Lung (tissue), 12 donors: ENCODE results near the gene STXBP3. TPM values are rescaled to one million over a fixed set of nuclear protein-coding genes. Genes with fewer than 3 reads are reported as not detected.

Source experiments
- ATAC-seq: fragments of 200-7000 bp; cut with Tn5 transposase; one replicate; pipeline ENCODE4 v1.9.1; 2020; ENCODE audit warnings: moderate number of reproducible peaks; ENCODE audit not compliant: insufficient read depth, low FRiP score
- DNase-seq, 3 donors: peaks; one replicate each; pipeline ENCODE4 v3.0.0-alpha.2; 2013 to 2017
- H3K27ac ChIP-seq, 2 donors: one replicate each; pipeline ENCODE4 v1.5.1; 2013; ENCODE audit warnings: mild to moderate bottlenecking in 2 of 2, moderate library complexity in 2 of 2, control low read depth in 1 of 2, inconsistent platforms in 1 of 2, low read depth in 1 of 2, low read length in 1 of 2
- H3K27me3 ChIP-seq, 3 donors: one replicate each; pipeline ENCODE4 v1.5.1; 2013; ENCODE audit warnings: low read length in 2 of 3; ENCODE audit not compliant: control insufficient read depth in 3 of 3, insufficient read depth in 3 of 3
- H3K36me3 ChIP-seq, 4 donors: one replicate each; pipeline ENCODE4 v1.5.1; 2013; ENCODE audit warnings: low read length in 4 of 4, mild to moderate bottlenecking in 1 of 4, moderate library complexity in 1 of 4; ENCODE audit not compliant: control insufficient read depth in 4 of 4, insufficient read depth in 4 of 4
- H3K4me1 ChIP-seq, 5 donors: one replicate each; pipeline ENCODE4 v1.5.1; 2013; ENCODE audit warnings: low read length in 5 of 5, mild to moderate bottlenecking in 2 of 5, moderate library complexity in 1 of 5; ENCODE audit not compliant: control insufficient read depth in 5 of 5, insufficient read depth in 5 of 5
- H3K4me3 ChIP-seq: one replicate; pipeline ENCODE4 v1.5.1; 2013; ENCODE audit warnings: mild to moderate bottlenecking, control low read depth, moderate library complexity
- H3K9ac ChIP-seq, 2 donors: one replicate each; pipeline ENCODE4 v1.5.1; 2013; ENCODE audit warnings: low read length in 2 of 2, control low read depth in 1 of 2; ENCODE audit not compliant: insufficient read depth in 1 of 2
- H3K9me3 ChIP-seq, 4 donors: one replicate each; pipeline ENCODE4 v1.5.1; 2013; ENCODE audit warnings: low read length in 3 of 4, mild to moderate bottlenecking in 1 of 4, moderate library complexity in 1 of 4; ENCODE audit not compliant: control insufficient read depth in 4 of 4, insufficient read depth in 3 of 4
- WGBS, 2 donors: extraction: QIAGEN DNeasy Blood & Tissue Kit; methylation state at CpG; one replicate each; pipeline ENCODE4 v1.1.7; 2013; 5-methylcytosine and 5-hydroxymethylcytosine counted together
- polyA plus RNA-seq, 2 donors: library from polyadenylated mRNA; stranded (reverse); fragments of 200-250 nt; gene quantifications; one replicate each; pipeline ENCODE4 v1.2.1, GENCODE V29; 2013
- total RNA-seq, 2 donors: library from RNA; depleted of rRNA in 1 of 2; stranded (reverse); fragments of >200 nt in 1 of 2; gene quantifications; one replicate each; pipeline ENCODE4 v1.2.1, GENCODE V29; 2014 to 2021
- TF ChIP-seq, protein P1 (sequence below): IDR thresholded peaks from 2 replicates; pipeline ENCODE4 v1.5.1; 2012; ENCODE audit warnings: mild to moderate bottlenecking; ENCODE audit errors: control extremely low read depth, extremely low read depth
- donor health status: control.
- donor health status: control.
- donor health status: Bipolar disorder and iron deficiency.
- donor health status: healthy.
- donor health status: DM: yes; HTN: yes; CAD: no.

Gene STXBP3
- total and polyA plus RNA-seq, 4 donors = 33.6 to 83.6 (median 40.0) TPM

DNA sequence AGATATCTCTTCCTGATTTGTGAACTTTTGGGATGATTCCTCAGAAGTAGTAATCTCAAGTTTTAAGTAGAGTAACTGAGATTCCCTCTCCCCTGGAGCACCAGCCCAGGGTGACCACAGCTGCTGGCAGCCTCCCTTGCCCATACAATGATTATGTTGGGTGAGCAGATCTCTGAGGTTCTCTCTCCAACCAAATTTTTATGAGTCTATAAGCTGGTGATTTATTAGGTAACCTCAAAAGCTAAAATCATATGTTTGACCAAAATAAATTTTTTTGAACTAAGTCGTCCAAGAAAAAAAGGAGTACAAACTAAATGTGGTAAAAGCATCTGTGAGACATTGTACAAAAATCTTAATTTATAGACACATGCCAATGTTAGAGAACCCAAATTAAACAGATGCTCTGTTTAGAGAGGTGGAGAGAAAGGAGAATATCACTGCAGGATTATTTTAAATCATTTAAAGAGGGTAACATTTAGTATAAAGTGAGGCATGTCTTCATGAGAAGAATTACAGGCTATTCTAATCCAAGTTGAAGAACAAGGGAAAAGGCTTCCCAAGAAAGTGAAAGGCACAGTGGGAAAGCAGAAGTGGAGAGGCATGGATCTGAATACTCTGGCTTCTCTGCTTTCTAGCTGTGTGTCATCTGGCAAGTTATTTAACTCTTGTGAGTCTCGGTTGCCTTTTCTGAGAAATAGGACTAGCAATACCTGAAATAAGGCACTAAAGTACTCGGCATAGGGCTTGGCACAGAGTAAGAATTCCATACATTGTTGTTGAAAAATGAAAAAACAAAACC lies 107.9 kb downstream of the STXBP3 start:
- Histone ChIP-seq H3K27me3 (no peaks in the 10 kb centered on the region), H3K9ac (no peak overlapping the region), H3K4me3 (no peak overlapping the region), H3K36me3 (no peaks in the 10 kb centered on the region), H3K9me3 (no peaks in the 10 kb centered on the region), H3K27ac (no peak overlapping the region), H3K4me1 (peaks cover 0 to 18% (median 0%) of the 10 kb centered on the region in 5 donors)
- DNase-seq (no peak), ATAC-seq (no peak)
- 53 to 61% methylated on average over 3 of the region's 3 CpGs for WGBS, 2 donors
- TF ChIP-seq, protein P1, sequence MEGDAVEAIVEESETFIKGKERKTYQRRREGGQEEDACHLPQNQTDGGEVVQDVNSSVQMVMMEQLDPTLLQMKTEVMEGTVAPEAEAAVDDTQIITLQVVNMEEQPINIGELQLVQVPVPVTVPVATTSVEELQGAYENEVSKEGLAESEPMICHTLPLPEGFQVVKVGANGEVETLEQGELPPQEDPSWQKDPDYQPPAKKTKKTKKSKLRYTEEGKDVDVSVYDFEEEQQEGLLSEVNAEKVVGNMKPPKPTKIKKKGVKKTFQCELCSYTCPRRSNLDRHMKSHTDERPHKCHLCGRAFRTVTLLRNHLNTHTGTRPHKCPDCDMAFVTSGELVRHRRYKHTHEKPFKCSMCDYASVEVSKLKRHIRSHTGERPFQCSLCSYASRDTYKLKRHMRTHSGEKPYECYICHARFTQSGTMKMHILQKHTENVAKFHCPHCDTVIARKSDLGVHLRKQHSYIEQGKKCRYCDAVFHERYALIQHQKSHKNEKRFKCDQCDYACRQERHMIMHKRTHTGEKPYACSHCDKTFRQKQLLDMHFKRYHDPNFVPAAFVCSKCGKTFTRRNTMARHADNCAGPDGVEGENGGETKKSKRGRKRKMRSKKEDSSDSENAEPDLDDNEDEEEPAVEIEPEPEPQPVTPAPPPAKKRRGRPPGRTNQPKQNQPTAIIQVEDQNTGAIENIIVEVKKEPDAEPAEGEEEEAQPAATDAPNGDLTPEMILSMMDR = no peak

DNA sequence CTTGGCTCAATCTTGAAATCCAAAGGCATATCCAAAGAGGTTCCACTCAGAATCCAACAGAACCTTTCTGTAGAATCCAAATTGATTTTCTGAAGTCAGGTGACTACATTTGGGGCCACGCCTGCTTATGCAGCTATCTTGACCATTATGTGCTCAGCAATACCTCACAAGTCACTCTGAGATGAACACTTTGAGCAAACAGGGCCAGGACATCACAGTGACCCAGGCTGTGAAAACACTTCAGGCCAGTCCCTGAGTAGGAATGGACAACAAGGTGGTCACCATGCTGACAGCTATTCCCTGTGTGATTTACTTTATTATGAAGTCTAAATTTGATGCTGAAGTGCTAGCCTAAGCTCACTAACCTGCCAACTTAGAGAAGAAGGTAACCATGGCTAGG lies 110.5 kb downstream of the STXBP3 start, which contains the start of gene AKNAD1:
Gene AKNAD1 (minus strand): TSS at position 101 of the 400 bp plus-strand sequence. CDS start 4,430 bp downstream, outside the sequence.
- Histone ChIP-seq H3K9me3 (no peaks in the 10 kb centered on the region), H3K4me3 (no peak within 1 kb of the TSS), H3K27ac (no peak within 1 kb of the TSS), H3K27me3 (no peaks in the 10 kb centered on the region), H3K36me3 (no peaks in the 10 kb centered on the region), H3K9ac (no peak within 1 kb of the TSS), H3K4me1 (peaks cover 0 to 15% (median 0%) of the 10 kb centered on the region in 5 donors)
- TF ChIP-seq, protein P1 = no peak
- 81 to 87% methylated on average over 1 of the region's 1 CpG for WGBS, 2 donors
- no peak for ATAC-seq
- no peak for DNase-seq

DNA sequence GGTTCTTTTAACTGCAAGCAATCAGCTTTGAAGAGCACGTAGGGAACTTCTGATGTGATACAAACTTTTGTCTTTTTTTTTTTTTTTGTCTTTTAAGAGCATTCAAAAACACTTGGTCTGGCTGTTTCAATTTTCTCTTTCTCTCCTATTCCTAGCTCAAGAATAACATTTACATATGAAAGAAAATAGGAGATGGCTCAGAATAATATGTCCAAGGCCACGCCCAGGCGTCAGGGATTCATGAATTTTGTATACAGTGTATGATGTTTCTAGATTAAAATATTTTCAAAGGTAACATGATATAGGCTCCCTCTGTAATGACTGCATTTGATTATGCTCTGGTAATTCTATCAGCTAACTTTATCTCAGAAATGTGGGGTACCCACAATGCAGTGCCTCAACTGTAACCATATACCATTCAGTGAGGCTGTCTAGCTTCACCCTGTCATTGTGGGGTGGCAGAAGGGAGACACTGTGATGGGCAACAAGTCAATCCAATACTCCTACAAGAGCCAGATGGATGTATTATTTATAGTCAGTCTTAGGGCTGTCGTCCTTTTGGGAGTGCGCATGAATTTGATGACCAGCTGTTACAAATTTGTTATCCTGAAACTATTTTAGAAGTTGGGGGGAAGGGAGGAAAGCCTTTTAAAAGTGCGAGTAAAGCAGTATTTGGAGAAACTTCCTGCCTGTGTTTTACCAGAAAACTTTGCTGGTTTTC lies 111.9 kb downstream of the STXBP3 start:
- Histone ChIP-seq H3K27me3 (no peaks in the 10 kb centered on the region), H3K27ac (no peak overlapping the region)
- DNase-seq = peak in 2 of 3 donors; percentile 56 to 68

More for the DNA sequence above, 111.9 kb downstream of the STXBP3 start:
- H3K4me3 ChIP-seq = no peak overlapping the region
- H3K36me3 ChIP-seq = no peaks in the 10 kb centered on the region
- TF ChIP-seq, protein P1 = no peak
- peaks cover 0 to 8% (median 0%) of the 10 kb centered on the region in 5 donors for H3K4me1 ChIP-seq
- 73 to 75% methylated on average over 6 of the region's 6 CpGs for WGBS, 2 donors
- H3K9me3 ChIP-seq = no peaks in the 10 kb centered on the region
- no peak for ATAC-seq
- no peak overlapping the region for H3K9ac ChIP-seq

Other genes starting within 250 kb of the STXBP3 start
- gene EEIG2, start 186.6 kb upstream of the STXBP3 start, total RNA-seq = 10 to 100 TPM; 14.8 to 24.6 TPM
- 1 to 10 TPM; 3.7 to 4.7 TPM for gene EEIG2, start 186.6 kb upstream of the STXBP3 start, polyA plus RNA-seq
- gene HENMT1, start 85.6 kb upstream of the STXBP3 start, total RNA-seq = 1 to 10 TPM; 3.6 to 5.7 TPM
- 1 to 10 TPM; 3.4 to 7.8 TPM for gene HENMT1, start 85.6 kb upstream of the STXBP3 start, polyA plus RNA-seq
- gene PRPF38B, start 54.4 kb upstream of the STXBP3 start, total RNA-seq = 10 to 100 TPM; 27.5 to 32.1 TPM
- 10 to 100 TPM; 26.8 to 38.3 TPM for gene PRPF38B, start 54.4 kb upstream of the STXBP3 start, polyA plus RNA-seq
- under 1 TPM; 0.06 TPM for gene FNDC7, start 33.8 kb upstream of the STXBP3 start, total RNA-seq
- under 1 TPM in 1 of 2 donors, not detected in 1; 0.01 TPM for gene FNDC7, start 33.8 kb upstream of the STXBP3 start, polyA plus RNA-seq
- under 1 TPM in 1 of 2 donors, not detected in 1; 0.31 TPM for gene AKNAD1, start 110.4 kb downstream of the STXBP3 start, total RNA-seq
- gene AKNAD1, start 110.4 kb downstream of the STXBP3 start, polyA plus RNA-seq = under 1 TPM; 0.02 to 0.22 TPM
- gene GPSM2, start 130.3 kb downstream of the STXBP3 start, total RNA-seq = 10 to 100 TPM; 24.4 to 26.5 TPM
- 1 to 10 TPM; 5.9 to 6.5 TPM for gene GPSM2, start 130.3 kb downstream of the STXBP3 start, polyA plus RNA-seq
- 10 to 100 TPM; 27.4 to 29.2 TPM for gene CLCC1, start 216.8 kb downstream of the STXBP3 start, total RNA-seq
- 10 to 100 TPM in 1 of 2 donors, 1 to 10 TPM in 1; 9.7 to 12.2 TPM for gene CLCC1, start 216.8 kb downstream of the STXBP3 start, polyA plus RNA-seq